GM19324 (cell line): ENCODE data around the gene C10orf120.

Experiments used
- ATAC-seq: cut with Tn5 transposase; IDR thresholded peaks from one replicate; pipeline ENCODE4 v1.9.1; 2021; ENCODE audit warnings: mild to moderate bottlenecking, moderate library complexity; ENCODE audit not compliant: unreplicated experiment, low FRiP score

The C10orf120 gene

GRCh38 chr10:122703483-122704448 is 4.1 kb upstream of the C10orf120 start:
- ATAC-seq: peak; percentile 64

GRCh38 chr10:122702275-122702674 is 2.6 kb upstream of the C10orf120 start:
- no peak for ATAC-seq

- no peak for ATAC-seq
Observed at GRCh38 chr10:122701652-122702051, 2.0 kb upstream of the C10orf120 start.

- no peak for ATAC-seq
Observed at GRCh38 chr10:122696687-122697086, 3.0 kb downstream of the C10orf120 start.

GRCh38 chr10:122692744-122693143 is 6.9 kb downstream of the C10orf120 start:
- no peak for ATAC-seq

- ATAC-seq: no peak
Observed at GRCh38 chr10:122689146-122689820, 10.4 kb downstream of the C10orf120 start.

GRCh38 chr10:122688293-122688989 is 11.2 kb downstream of the C10orf120 start:
- ATAC-seq: no peak

- ATAC-seq: no peak
Observed at GRCh38 chr10:122682522-122682921, 17.1 kb downstream of the C10orf120 start.

GRCh38 chr10:122678266-122678665 is 21.4 kb downstream of the C10orf120 start:
- no peak for ATAC-seq

- no peak for ATAC-seq
Observed at GRCh38 chr10:122675278-122675677, 24.4 kb downstream of the C10orf120 start.

- ATAC-seq: no peak
Observed at GRCh38 chr10:122674781-122675180, 24.9 kb downstream of the C10orf120 start.

GRCh38 chr10:122673731-122674130 is 25.9 kb downstream of the C10orf120 start:
- ATAC-seq: no peak

GRCh38 chr10:122673269-122673668 is 26.4 kb downstream of the C10orf120 start:
- ATAC-seq: no peak

- ATAC-seq: no peak
Observed at GRCh38 chr10:122672655-122673054, 27.0 kb downstream of the C10orf120 start.

GRCh38 chr10:122671355-122671754 is 28.3 kb downstream of the C10orf120 start:
- no peak for ATAC-seq

- ATAC-seq: no peak
Observed at GRCh38 chr10:122669842-122670241, 29.8 kb downstream of the C10orf120 start.

GRCh38 chr10:122669045-122669444 is 30.6 kb downstream of the C10orf120 start:
- no peak for ATAC-seq

GRCh38 chr10:122665946-122666345 is 33.7 kb downstream of the C10orf120 start:
- ATAC-seq: no peak

GRCh38 chr10:122665329-122665860 is 34.3 kb downstream of the C10orf120 start:
- no peak for ATAC-seq

GRCh38 chr10:122664501-122664900 is 35.1 kb downstream of the C10orf120 start:
- no peak for ATAC-seq
